NOMO-1 treated with dmso at 0.1 percent for 144 hours (cell line): ENCODE measurements around the gene RPIA.

ENCODE experiments used
- DNase-seq: peaks from one replicate; lab custom pipeline; 2025; ENCODE audit not compliant: unreplicated experiment; lab: John Stamatoyannopoulos, UW

RPIA gene

GRCh38 chr2:88683160-88684021 lies 8.1 kb upstream of the RPIA start:
- DNase-seq = no peak

GRCh38 chr2:88684519-88684918 lies 7.0 kb upstream of the RPIA start:
- DNase-seq = no peak

GRCh38 chr2:88686320-88686719 lies 5.2 kb upstream of the RPIA start:
- no peak for DNase-seq

- DNase-seq = no peak
These were observed 4.1 kb upstream of the RPIA start for GRCh38 chr2:88687384-88687783.

GRCh38 chr2:88690591-88691338 lies 708 bp upstream of the RPIA start:
- DNase-seq = no peak

GRCh38 chr2:88692187-88692586 lies 714 bp downstream of the RPIA start:
- DNase-seq = no peak

GRCh38 chr2:88693911-88694414 lies 2.5 kb downstream of the RPIA start:
- DNase-seq = no peak

- no peak for DNase-seq
These were observed 5.1 kb downstream of the RPIA start for GRCh38 chr2:88696611-88697010.

- no peak for DNase-seq
These were observed 6.0 kb downstream of the RPIA start for GRCh38 chr2:88697370-88698026.

GRCh38 chr2:88698027-88698413 lies 6.5 kb downstream of the RPIA start:
- DNase-seq = peak; percentile 24

- no peak for DNase-seq
These were observed 7.2 kb downstream of the RPIA start for GRCh38 chr2:88698498-88699233.

- no peak for DNase-seq
These were observed 15.5 kb downstream of the RPIA start for GRCh38 chr2:88707003-88707402.

GRCh38 chr2:88709181-88709631 lies 17.7 kb downstream of the RPIA start:
- DNase-seq = no peak

- no peak for DNase-seq
These were observed 19.8 kb downstream of the RPIA start for GRCh38 chr2:88711289-88711688.

- no peak for DNase-seq
These were observed 20.4 kb downstream of the RPIA start for GRCh38 chr2:88711897-88712296.

- DNase-seq = no peak
These were observed 21.9 kb downstream of the RPIA start for GRCh38 chr2:88713408-88713807.

GRCh38 chr2:88714667-88715066 lies 23.2 kb downstream of the RPIA start:
- DNase-seq = no peak

- no peak for DNase-seq
These were observed 28.9 kb downstream of the RPIA start for GRCh38 chr2:88720399-88720798.

GRCh38 chr2:88721268-88721667 lies 29.8 kb downstream of the RPIA start:
- DNase-seq = no peak

GRCh38 chr2:88724643-88725332 lies 33.3 kb downstream of the RPIA start:
- DNase-seq = no peak
